ENCODE measurements around the gene KMT2E.

Gene KMT2E

GRCh38 chr7:105009667-105010503 lies 4.1 kb upstream of the KMT2E start:
- DNase-seq = no peak

- DNase-seq = no peak
Observed at GRCh38 chr7:105010504-105011130, 3.4 kb upstream of the KMT2E start.

- DNase-seq = no peak
Observed at GRCh38 chr7:105011141-105011830, 2.7 kb upstream of the KMT2E start.

- peak; percentile 75 for DNase-seq
Observed at GRCh38 chr7:105011831-105012502, 2.0 kb upstream of the KMT2E start.

- DNase-seq = peak; percentile 100
Observed at GRCh38 chr7:105012503-105013220, 1.3 kb upstream of the KMT2E start.

GRCh38 chr7:105013221-105013815 lies 687 bp upstream of the KMT2E start:
- no peak for DNase-seq

- DNase-seq = peak; percentile 77
Observed at GRCh38 chr7:105014693-105015389, 836 bp downstream of the KMT2E start.

GRCh38 chr7:105015390-105015965 lies 1.5 kb downstream of the KMT2E start:
- no peak for DNase-seq

GRCh38 chr7:105016068-105016708 lies 2.2 kb downstream of the KMT2E start:
- no peak for DNase-seq

GRCh38 chr7:105016709-105017656 lies 3.0 kb downstream of the KMT2E start:
- DNase-seq = no peak

- DNase-seq = no peak
Observed at GRCh38 chr7:105017657-105018365, 3.8 kb downstream of the KMT2E start.

- DNase-seq = no peak
Observed at GRCh38 chr7:105019269-105019668, 5.3 kb downstream of the KMT2E start.

GRCh38 chr7:105020926-105021325 lies 6.9 kb downstream of the KMT2E start:
- DNase-seq = no peak

GRCh38 chr7:105021352-105021751 lies 7.3 kb downstream of the KMT2E start:
- no peak for DNase-seq

- DNase-seq = no peak
Observed at GRCh38 chr7:105021967-105022366, 8.0 kb downstream of the KMT2E start.

- no peak for DNase-seq
Observed at GRCh38 chr7:105022458-105022857, 8.5 kb downstream of the KMT2E start.

GRCh38 chr7:105024734-105025133 lies 10.7 kb downstream of the KMT2E start:
- DNase-seq = no peak

- DNase-seq = no peak
Observed at GRCh38 chr7:105026750-105027149, 12.7 kb downstream of the KMT2E start.

Data from activated CD8-positive, alpha-beta memory T cell treated with anti-CD3 and anti-CD28 coated beads for 24 hours (primary cell).